ENCODE data around the gene ANKRD13A.

The ANKRD13A gene

DNA sequence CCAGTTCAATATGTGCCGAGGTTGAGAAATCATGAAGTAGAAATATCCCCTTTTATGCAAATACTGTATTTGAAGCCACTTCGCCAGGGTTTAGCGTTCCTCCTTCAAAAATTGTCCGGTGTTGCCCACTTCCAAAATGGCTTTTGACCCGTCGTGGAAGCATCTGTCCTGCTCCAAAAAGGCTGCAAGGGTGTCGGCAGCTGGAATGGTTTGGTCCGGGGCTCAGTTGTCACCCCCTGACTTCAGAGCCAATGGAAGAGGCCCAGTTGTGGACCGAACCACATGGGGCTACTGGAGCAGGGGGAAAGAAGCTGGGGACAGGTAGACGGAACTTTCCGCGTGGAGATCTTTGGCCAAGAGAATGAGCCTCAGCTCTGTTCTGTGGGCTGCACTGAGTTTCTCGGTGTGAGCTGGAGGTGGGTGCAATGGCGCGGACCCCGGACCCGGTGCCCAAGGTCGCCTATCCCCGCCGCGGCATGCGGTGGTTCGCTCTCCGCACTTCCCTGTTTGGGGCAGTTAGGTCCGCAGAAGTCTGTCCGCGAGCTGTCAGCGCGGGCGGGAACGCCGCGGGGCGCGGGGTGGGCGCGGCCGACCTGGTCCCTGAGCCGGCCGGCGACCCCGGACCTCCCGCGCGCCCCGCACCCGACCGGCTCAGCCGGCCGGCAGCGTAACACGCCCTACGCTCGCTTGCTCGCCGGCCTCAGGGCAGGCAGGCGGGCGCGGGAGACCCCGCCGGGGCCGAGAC is at the start of gene ANKRD13A:
Gene ANKRD13A, plus strand, starts transcription at position 527 of the 745 bp plus-strand sequence. CDS start 259 bp downstream, outside the sequence.
- H3K27ac Mint-ChIP-seq: peak within 1 kb of the TSS; percentile 100
- peaks cover 3% of the 10 kb centered on the region for H3K36me3 Mint-ChIP-seq (ENCODE audit: low read depth)
- peaks cover 68% of the 10 kb centered on the region for H3K4me1 Mint-ChIP-seq (ENCODE audit: low read depth)
- no peaks in the 10 kb centered on the region for H3K27me3 Mint-ChIP-seq
- peak within 1 kb of the TSS; percentile 98 for H3K4me3 Mint-ChIP-seq
- H3K9me3 Mint-ChIP-seq: no peaks in the 10 kb centered on the region

DNA sequence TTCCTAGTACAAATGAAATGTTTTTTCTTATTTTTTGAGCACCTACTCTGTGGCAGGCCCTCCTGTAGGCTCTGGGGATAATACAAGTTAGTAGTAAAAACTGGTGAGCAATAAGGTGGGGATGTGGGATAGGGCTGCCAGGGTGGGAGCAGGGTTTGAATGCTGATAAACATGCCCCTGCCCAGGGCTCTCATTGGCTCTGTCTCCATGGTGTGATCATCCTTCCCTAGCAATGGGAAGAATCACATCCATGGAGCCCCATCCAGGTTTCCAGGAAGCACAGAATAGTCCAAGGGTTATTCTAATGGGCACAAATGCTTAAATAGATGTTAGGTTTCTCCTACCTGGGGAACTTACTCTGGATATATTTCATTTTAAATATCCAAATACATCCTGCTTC is 48.6 kb upstream of the ANKRD13A start:
- no peaks in the 10 kb centered on the region for H3K9me3 Mint-ChIP-seq
- no peak overlapping the region for H3K4me3 Mint-ChIP-seq
- H3K27ac Mint-ChIP-seq: no peak overlapping the region
- H3K36me3 Mint-ChIP-seq (ENCODE audit: low read depth): peaks cover 80% of the 10 kb centered on the region
- H3K4me1 Mint-ChIP-seq (ENCODE audit: low read depth): peaks cover 29% of the 10 kb centered on the region
- no peaks in the 10 kb centered on the region for H3K27me3 Mint-ChIP-seq

DNA sequence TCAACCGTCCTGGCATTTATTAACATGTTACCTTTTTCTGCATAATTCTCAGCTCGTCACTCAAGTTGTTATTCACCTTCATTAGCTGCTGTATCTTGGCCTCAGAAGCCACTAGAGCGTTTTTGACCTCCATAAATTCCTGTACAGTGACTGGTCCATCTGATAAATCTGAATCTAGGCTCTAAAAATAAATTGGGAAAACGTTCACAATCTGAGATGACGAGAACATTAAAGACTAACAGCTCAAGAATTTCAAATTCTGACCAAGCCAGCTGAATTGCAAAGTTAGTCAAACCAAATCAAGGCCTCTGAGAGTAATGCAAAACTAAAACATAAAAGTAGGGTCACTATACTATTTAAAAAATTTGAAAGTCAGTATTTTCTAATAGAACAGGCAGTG is 48.1 kb upstream of the ANKRD13A start:
- Mint-ChIP-seq H3K27me3 (no peaks in the 10 kb centered on the region), H3K9me3 (no peaks in the 10 kb centered on the region), H3K4me1 (ENCODE audit: low read depth) (peaks cover 29% of the 10 kb centered on the region), H3K4me3 (no peak overlapping the region), H3K36me3 (ENCODE audit: low read depth) (peaks cover 80% of the 10 kb centered on the region), H3K27ac (no peak overlapping the region)

DNA sequence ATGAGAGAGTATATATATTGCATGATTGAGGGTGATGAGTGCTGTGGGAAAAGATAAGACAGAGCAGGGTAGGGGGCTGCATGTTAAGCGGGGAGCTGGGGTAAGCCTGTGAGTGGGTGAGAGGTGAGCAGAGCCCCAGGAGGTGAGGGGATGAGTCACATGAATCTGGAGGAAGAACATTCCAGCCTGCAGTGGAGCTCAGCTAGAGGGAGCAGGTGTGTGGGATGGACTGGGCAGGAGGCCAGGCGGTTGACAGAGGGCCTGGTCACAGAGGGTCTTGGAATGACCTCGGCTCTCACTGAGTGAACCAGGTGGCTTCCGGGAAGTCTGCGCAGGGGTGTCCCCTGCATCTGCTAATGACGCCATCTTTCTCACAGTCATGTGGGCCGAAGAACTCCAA is 47.5 kb upstream of the ANKRD13A start:
- Mint-ChIP-seq H3K4me3 (no peak overlapping the region), H3K27ac (no peak overlapping the region), H3K36me3 (ENCODE audit: low read depth) (peaks cover 78% of the 10 kb centered on the region), H3K27me3 (no peaks in the 10 kb centered on the region), H3K9me3 (no peaks in the 10 kb centered on the region), H3K4me1 (ENCODE audit: low read depth) (peaks cover 26% of the 10 kb centered on the region)

DNA sequence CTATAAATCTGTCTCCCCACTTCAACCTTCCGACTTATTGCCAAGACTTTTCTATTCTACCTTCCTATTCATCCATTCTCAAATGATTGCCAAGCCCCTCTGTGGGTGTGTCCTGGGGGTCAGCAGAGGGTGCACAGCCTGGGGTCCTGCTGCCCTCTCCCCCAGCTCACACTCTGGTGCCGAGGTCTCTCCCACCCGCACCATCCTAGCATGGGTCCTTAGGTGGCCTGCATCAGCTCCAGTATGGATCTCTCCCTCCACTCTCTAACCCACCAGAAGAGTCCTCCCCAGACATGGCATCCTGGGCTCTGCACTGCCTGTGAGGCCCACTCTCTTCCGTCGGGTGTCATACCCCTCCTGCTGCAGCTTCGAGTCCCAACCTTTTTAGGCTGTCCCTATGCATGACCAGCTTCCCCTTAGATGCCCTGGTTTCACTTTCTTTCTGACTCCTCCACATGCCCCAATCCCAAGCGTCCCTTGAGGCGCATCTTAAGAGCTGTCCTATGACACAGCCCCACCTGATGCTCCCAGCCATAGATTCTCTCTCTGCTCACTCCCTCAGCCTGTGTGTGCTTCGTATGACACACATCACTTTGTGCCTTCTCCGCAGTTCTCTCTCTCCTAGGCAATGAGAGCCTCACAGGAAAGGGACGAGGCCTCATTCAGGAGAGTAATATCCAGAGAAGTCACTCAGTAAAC is 46.9 kb upstream of the ANKRD13A start:
- peaks cover 76% of the 10 kb centered on the region for H3K36me3 Mint-ChIP-seq (ENCODE audit: low read depth)
- H3K27me3 Mint-ChIP-seq: no peaks in the 10 kb centered on the region
- peak overlapping the region; percentile 63 for H3K27ac Mint-ChIP-seq
- no peak overlapping the region for H3K4me3 Mint-ChIP-seq
- H3K4me1 Mint-ChIP-seq (ENCODE audit: low read depth): peaks cover 20% of the 10 kb centered on the region
- no peaks in the 10 kb centered on the region for H3K9me3 Mint-ChIP-seq

DNA sequence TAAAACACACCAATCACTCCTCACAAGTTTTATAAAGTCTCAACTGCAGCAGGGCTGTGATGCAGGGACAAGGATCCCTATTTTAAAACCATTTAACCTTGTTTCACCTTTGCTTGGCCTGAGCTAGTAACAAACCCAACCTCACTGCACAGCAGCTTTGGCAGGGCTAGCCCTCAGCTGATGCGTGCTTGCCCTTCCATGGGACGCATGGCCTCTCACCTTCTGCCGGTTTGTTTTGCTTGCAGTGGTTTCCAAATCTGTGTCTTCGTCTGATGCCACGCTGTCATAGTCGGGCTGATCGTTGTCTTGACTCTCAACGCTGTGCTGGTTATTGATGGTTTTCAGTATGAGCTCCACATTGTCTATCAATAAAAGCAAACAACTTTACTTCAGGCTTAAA is 46.4 kb upstream of the ANKRD13A start:
- peaks cover 14% of the 10 kb centered on the region for H3K4me1 Mint-ChIP-seq (ENCODE audit: low read depth)
- peaks cover 70% of the 10 kb centered on the region for H3K36me3 Mint-ChIP-seq (ENCODE audit: low read depth)
- H3K27me3 Mint-ChIP-seq: no peaks in the 10 kb centered on the region
- H3K4me3 Mint-ChIP-seq: no peak overlapping the region
- peak overlapping the region; percentile 63 for H3K27ac Mint-ChIP-seq
- H3K9me3 Mint-ChIP-seq: no peaks in the 10 kb centered on the region

DNA sequence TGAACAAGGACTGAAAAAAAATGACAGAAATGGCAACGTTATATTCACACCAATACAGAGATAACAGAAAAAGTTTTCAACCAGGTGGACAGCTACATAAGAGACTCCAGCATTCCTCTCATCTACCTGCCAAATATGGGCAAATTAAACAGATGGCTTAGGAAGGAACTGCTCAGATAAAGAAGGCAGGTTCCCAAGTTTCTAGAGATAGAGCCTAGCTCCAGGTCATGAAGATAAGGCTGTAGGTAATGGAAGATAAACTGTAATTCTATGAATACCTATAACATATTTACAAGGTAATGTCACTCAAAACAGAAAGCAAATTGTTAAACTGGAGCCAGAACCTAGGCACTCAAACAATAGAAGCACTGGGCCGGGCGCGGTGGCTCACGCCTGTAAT is 45.6 kb upstream of the ANKRD13A start:
- Mint-ChIP-seq H3K36me3 (ENCODE audit: low read depth) (peaks cover 67% of the 10 kb centered on the region), H3K4me1 (ENCODE audit: low read depth) (peaks cover 7% of the 10 kb centered on the region), H3K4me3 (no peak overlapping the region), H3K27ac (no peak overlapping the region), H3K27me3 (no peaks in the 10 kb centered on the region), H3K9me3 (no peaks in the 10 kb centered on the region)

DNA sequence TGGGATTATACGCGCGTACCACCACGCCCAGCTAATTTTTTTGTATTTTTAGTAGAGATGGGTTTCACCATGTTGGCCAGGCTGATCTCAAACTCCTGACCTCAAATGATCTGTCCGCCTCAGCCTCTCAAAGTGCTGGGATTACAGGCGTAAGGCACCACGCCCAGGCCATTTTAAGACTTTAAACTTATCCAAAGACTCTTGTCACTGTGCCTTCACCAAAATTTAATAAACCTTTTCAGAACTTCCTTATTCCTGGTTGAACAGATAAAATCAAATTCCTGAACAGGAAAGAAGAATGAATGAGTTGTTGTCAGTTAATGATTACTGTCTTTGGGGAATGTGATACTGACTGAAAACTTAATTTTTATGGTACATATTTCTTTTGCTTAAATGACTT is 40.9 kb upstream of the ANKRD13A start:
- Mint-ChIP-seq H3K27me3 (no peaks in the 10 kb centered on the region), H3K4me1 (ENCODE audit: low read depth) (no peaks in the 10 kb centered on the region), H3K9me3 (no peaks in the 10 kb centered on the region), H3K27ac (peak overlapping the region; percentile 16), H3K36me3 (ENCODE audit: low read depth) (peaks cover 48% of the 10 kb centered on the region), H3K4me3 (no peak overlapping the region)

DNA sequence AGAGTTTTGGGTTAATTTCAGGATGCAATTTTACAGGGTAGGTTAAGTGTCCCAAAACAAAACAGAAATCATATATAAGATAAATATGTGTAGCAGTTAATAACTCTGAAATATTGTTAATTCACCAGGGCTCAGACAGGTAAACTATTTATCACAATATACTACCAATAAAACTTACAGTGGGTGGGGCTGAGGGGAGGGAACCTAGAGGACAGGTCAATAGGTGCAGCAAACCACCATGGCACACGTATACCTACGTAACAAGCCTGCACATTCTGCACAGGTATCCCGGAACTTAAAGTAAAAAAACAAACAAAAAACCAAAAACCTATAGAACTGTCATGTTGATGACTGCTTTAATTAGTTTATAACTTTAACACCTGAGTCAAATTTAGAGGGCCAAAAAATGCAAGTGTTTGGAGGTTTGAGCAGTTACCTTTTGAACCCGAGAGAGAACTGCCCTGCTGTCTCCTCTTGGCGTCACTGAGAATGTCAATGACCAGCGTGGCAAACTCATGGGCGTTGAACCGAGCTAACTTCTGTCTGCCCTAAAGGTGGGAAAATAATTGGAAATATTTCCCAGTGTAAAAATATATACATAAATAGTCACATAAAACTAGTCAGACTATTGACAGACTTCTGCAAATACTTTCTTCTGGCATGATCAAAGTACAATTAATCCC is 39.7 kb upstream of the ANKRD13A start:
- no peaks in the 10 kb centered on the region for H3K4me1 Mint-ChIP-seq (ENCODE audit: low read depth)
- H3K4me3 Mint-ChIP-seq: no peak overlapping the region
- H3K9me3 Mint-ChIP-seq: no peaks in the 10 kb centered on the region
- peaks cover 45% of the 10 kb centered on the region for H3K36me3 Mint-ChIP-seq (ENCODE audit: low read depth)
- H3K27ac Mint-ChIP-seq: no peak overlapping the region
- no peaks in the 10 kb centered on the region for H3K27me3 Mint-ChIP-seq

DNA sequence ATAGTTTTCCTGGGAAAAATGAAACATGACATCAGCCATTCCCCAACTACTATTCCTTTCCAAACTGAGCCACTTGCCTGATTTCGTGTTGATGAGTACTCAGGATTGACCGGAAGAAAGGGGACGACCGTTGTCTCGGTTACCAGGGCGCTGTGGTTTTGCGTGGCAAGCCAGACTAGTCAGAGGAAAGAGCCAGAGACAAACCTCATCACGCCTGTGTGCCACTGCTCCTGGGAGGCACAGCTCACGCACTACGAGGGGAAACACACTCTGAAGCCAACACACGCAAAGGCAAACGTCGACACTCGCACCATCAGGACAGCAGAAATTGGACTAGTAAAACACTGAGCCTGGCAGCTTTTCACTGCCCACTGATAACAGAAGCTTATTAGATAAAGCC is 38.0 kb upstream of the ANKRD13A start:
- Mint-ChIP-seq H3K4me3 (no peak overlapping the region), H3K9me3 (no peaks in the 10 kb centered on the region), H3K4me1 (ENCODE audit: low read depth) (no peaks in the 10 kb centered on the region), H3K27ac (no peak overlapping the region), H3K36me3 (ENCODE audit: low read depth) (peaks cover 56% of the 10 kb centered on the region), H3K27me3 (no peaks in the 10 kb centered on the region)

DNA sequence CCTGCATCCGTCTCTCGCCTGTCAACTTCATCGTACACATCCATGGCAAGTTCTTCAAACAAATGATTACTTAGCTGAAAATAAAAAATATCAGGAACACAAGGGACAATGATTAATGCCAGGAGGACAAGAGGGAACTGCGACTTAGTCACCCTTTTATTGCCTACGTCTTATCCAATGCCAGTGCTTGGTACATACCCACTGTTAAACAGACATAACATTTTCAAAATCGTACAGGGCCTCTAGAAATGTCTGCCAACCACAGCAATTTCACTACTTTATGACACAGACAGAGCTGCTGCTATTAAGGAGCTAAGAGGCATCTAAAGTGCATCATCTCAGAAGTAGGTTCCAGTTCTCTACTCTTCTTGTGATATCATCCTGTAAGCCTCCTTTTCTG is 37.6 kb upstream of the ANKRD13A start:
- no peak overlapping the region for H3K4me3 Mint-ChIP-seq
- H3K27me3 Mint-ChIP-seq: no peaks in the 10 kb centered on the region
- H3K9me3 Mint-ChIP-seq: no peaks in the 10 kb centered on the region
- no peaks in the 10 kb centered on the region for H3K4me1 Mint-ChIP-seq (ENCODE audit: low read depth)
- H3K27ac Mint-ChIP-seq: no peak overlapping the region
- H3K36me3 Mint-ChIP-seq (ENCODE audit: low read depth): peaks cover 55% of the 10 kb centered on the region

DNA sequence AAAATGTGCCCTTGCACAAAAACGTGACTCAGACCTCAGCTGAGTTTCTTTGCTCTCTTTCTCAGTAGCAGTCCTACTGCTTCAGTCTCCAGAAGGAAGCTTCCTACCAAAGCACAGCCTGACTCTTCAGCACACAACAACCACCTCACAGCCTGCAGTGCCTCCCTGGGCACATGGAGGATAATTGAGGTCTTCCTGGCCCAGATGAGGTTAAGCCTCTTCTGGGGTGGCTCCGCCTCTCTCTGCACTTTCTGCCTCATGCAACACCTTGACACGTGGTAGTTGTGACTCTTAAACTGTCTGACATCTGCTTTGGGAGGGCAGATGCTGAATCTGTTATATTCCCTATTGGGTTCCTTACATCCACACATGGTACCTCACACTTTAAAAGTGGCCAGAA is 36.8 kb upstream of the ANKRD13A start:
- Mint-ChIP-seq H3K9me3 (no peaks in the 10 kb centered on the region), H3K4me3 (no peak overlapping the region), H3K27ac (no peak overlapping the region), H3K27me3 (no peaks in the 10 kb centered on the region), H3K36me3 (ENCODE audit: low read depth) (peaks cover 55% of the 10 kb centered on the region), H3K4me1 (ENCODE audit: low read depth) (peaks cover 3% of the 10 kb centered on the region)

DNA sequence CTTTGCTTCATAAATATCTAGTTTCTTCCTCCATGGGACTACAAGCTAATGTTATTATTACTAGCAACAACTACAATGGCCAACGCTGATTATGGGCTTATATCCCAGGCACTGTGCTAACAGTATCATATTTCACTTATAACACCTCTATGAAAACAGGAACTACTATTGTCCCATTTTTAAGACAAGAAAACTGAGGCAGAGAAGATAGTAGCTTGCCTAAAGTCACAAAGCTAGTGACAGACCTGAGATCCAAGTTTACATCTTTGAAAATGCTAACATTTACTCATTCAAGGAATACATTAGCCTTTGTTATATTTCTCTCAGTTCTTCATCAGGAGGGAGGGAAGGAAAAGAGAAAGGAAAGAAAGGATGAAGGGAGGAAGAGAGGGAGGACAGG is 35.9 kb upstream of the ANKRD13A start:
- Mint-ChIP-seq H3K27me3 (no peaks in the 10 kb centered on the region), H3K36me3 (ENCODE audit: low read depth) (peaks cover 63% of the 10 kb centered on the region), H3K9me3 (no peaks in the 10 kb centered on the region), H3K27ac (no peak overlapping the region), H3K4me1 (ENCODE audit: low read depth) (peaks cover 11% of the 10 kb centered on the region), H3K4me3 (no peak overlapping the region)

DNA sequence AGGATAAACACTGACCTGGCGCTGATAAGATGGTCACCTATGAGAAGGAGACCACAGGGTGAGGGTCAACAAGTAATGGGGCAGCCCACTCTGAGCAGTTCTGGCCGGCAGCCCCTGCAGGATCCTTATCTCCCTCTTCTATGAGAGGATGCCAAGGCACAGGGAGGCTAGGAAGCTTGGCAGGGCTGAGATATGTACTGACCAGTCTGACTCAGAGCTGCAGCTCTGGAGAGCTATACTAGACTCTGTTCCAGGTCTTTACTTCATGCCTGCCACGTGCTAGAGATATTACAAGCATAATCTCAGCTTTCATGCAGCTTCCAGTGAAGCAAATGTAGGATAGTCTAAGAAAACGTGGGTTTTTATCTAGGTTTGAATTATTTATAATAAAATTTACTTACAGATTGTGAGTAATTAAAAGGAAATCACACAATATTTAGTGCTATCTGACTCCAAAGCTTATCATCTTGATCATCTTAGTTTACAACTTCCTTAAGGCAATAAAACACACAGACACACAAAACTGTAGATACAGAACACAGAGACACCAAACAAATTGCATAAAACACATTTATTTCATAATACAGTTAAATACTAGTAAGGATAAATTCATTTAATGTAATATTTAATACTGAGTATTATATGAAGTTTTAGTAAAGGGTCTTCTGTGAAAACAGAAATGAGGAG is 35.3 kb upstream of the ANKRD13A start:
- Mint-ChIP-seq H3K27me3 (no peaks in the 10 kb centered on the region), H3K27ac (no peak overlapping the region), H3K36me3 (ENCODE audit: low read depth) (peaks cover 57% of the 10 kb centered on the region), H3K4me1 (ENCODE audit: low read depth) (peaks cover 11% of the 10 kb centered on the region), H3K4me3 (no peak overlapping the region), H3K9me3 (no peaks in the 10 kb centered on the region)

DNA sequence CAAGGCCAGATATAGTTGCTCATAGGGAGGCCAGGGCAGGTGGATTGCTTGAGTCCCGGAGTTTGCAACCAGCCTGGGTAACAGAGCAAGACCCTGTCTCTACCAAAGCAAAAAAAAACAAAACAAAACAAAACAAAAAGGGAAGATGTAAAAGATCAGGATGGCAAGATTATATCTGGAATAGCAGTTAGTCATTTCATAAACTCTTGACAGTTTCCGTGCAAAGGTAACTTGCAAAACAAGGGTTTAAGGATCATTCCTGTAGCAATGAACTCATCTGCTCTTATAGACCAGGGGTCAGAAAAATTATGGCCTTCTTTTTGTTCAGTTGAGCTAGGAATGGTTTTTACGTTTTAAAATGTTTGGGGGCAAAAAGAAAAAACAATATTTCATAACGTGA is 32.7 kb upstream of the ANKRD13A start:
- Mint-ChIP-seq H3K27me3 (no peaks in the 10 kb centered on the region), H3K36me3 (ENCODE audit: low read depth) (peaks cover 51% of the 10 kb centered on the region)

More for the DNA sequence above, 32.7 kb upstream of the ANKRD13A start:
- Mint-ChIP-seq H3K27ac (no peak overlapping the region), H3K4me3 (no peak overlapping the region), H3K4me1 (ENCODE audit: low read depth) (peaks cover 11% of the 10 kb centered on the region), H3K9me3 (no peaks in the 10 kb centered on the region)

Measured in stimulated activated naive CD8-positive, alpha-beta T cell treated with anti-CD3 and anti-CD28 coated beads, Interleukin-15, Interleukin-2, amounts not matched to agents 100 ng/mL and 50 ng/mL, for 24 hours (primary cell).